ENCODE data around the gene MICAL2. TPM values are rescaled to one million over a fixed set of nuclear protein-coding genes. Genes with fewer than 3 reads are reported as not detected.
A peak's percentile ranks its signal among the peaks of the same experiment; 100 is the strongest.

The MICAL2 gene
- total and polyA plus RNA-seq, 2 of the 13 experiments (the other 11 are each of a cell fraction or from before 2014, with no cell fraction given) = 0.78 to 1.1 TPM

- TF ChIP-seq ZNF878 (CRISPR knock-in tag; IDR thresholded peaks at IDR 0.05) (no peak), SOX5 (CRISPR knock-in tag; IDR thresholded peaks at IDR 0.05; ENCODE audit: borderline replicate concordance) (no peak), SIN3B (IDR thresholded peaks at IDR 0.05; ENCODE audit: low read length) (no peak), ZBTB2 (CRISPR knock-in tag; IDR thresholded peaks at IDR 0.05; ENCODE audit: low read depth) (no peak; the same call in 1 of the 2 replicates), ZNF382 (CRISPR knock-in tag; IDR thresholded peaks at IDR 0.05; ENCODE audit: borderline replicate concordance) (no peak), SMARCC2 (IDR thresholded peaks at IDR 0.05) (no peak), PAXIP1 (CRISPR knock-in tag; conservative IDR thresholded peaks at IDR 0.05) (no peak), ARHGAP35 (CRISPR knock-in tag; IDR thresholded peaks at IDR 0.05; ENCODE audit: borderline replicate concordance) (no peak), SP4 (CRISPR knock-in tag; IDR thresholded peaks at IDR 0.05) (peak; percentile 89), ZNF761 (CRISPR knock-in tag; conservative IDR thresholded peaks at IDR 0.05) (no peak), ZNF513 (CRISPR knock-in tag; conservative IDR thresholded peaks at IDR 0.05) (no peak), MAFF (IDR thresholded peaks at IDR 0.05; ENCODE audit: low read depth, low read length) (no peak), KAT8 (CRISPR knock-in tag; IDR thresholded peaks at IDR 0.05) (no peak), CEBPG (CRISPR knock-in tag; IDR thresholded peaks at IDR 0.05) (no peak), THAP9 (CRISPR knock-in tag; IDR thresholded peaks at IDR 0.05; ENCODE audit: borderline replicate concordance) (no peak), RBM22 (optimal IDR thresholded peaks at IDR 0.05; ENCODE audit: low read length) (no peak), ZNF124 (CRISPR knock-in tag; IDR thresholded peaks at IDR 0.05) (no peak), KMT2B (CRISPR knock-in tag; IDR thresholded peaks at IDR 0.05) (no peak), SNAPC5 (CRISPR knock-in tag; IDR thresholded peaks at IDR 0.05; ENCODE audit: borderline replicate concordance) (no peak), ZNF260 (CRISPR knock-in tag; IDR thresholded peaks at IDR 0.05; ENCODE audit: borderline replicate concordance, low read depth) (no peak), MLLT10 (CRISPR knock-in tag; IDR thresholded peaks at IDR 0.05) (no peak)
Observed at GRCh38 chr11:12110201-12110713, at the start of gene MICAL2 (continued).
